Kidney capillary endothelial cell (primary cell): ENCODE data around the gene CD38.

ENCODE experiments used
- DNase-seq: peaks from one replicate; pipeline ENCODE4 v3.0.0-alpha.2; 2018; ENCODE audit warnings: low spot score

Gene CD38

DNA sequence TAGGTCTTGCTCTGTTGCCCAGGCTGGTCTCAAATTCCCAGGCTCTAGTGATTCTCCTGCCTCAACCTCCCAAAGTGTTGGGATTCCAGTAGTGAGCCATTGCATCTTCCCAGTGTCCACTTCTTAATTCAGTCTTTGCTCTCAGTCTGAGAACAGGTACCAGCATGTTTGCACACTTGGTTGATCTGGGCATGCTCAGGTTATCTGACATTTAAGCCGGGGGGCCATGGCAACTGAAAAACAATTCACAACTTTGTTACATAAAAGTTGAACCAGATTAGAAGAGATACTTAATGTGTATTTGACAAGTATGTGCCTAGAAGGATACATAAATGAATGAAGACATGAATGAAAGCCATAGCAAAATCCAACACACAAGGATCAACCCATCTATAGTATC is 121.4 kb downstream of the CD38 start:
- no peak for DNase-seq

DNA sequence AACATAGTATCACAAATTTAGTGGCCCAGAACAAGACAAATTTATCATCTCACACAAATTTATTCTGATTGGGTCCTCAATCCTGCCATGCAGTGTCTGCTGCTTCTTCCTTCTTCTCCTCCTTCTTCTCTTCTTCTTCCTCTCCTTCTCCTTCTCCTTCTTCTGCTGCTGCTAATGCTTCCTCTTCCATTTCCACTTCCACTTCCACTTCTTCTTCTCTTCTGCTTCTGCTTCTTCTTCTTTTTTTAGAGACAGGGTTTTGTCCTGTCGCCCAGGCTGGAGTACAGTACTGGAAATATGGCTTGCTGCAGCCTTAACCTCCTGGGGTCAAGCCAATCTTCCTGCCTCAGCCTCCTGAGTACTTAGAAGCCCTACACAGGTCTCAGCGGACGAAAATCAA is 122.9 kb downstream of the CD38 start:
- DNase-seq = no peak

DNA sequence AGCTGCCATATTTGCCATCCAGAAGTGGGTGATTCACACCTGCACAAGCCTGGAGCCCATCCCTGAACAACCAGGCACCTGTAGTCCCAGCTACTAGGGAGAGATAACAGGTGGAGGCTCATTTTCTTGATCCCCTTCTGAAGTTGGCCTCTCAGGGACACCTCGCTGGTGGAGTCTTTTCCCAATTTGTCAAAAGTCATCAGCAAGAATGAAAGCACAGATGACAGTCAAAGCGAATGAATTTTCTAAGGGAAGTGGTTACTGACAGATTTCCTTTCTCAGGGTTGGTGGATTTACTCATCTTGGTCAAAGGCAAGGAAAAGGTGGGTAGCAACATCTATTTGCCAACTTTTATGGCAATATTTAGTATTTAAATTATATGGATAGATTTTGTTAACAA is 123.9 kb downstream of the CD38 start:
- DNase-seq = no peak

DNA sequence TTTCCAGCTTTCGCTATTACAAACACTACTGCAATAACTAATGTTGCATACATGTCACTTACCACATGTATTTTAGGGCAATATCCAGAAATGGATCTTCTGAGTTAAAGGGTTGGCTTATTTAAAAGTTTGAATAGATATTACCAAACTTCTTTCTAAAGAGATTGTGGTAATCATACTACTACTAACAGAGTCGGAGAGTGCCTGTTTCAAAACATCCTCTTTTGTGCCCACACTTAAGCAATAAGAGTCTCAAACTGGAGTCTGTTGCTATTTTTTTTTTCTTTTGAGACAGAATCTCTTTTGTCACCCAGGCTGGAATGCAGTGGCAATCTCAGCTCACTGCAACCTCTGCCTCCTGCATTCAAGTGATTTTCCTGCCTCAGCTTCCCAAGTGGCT is 124.6 kb downstream of the CD38 start:
- no peak for DNase-seq
